WERI-Rb-1 (cell line): Measurements from ENCODE around the gene CDC14C.

Experiments
- DNase-seq: peaks from one replicate; pipeline ENCODE4 v3.0.0-alpha.2; 2020
- H3K27ac ChIP-seq: fragments of 250-450 bp; sonication (Bioruptor Pico); 2 replicates; pipeline ENCODE4 v1.5.1; 2020; ENCODE audit warnings: mild to moderate bottlenecking, moderate library complexity
- H3K27me3 ChIP-seq: fragments of 250-450 bp; sonication (Bioruptor Pico); 2 replicates; pipeline ENCODE4 v1.5.1; 2021; ENCODE audit warnings: mild to moderate bottlenecking, low read depth, moderate library complexity; ENCODE audit not compliant: insufficient read depth, severe bottlenecking
- H3K36me3 ChIP-seq: fragments of 250-450 bp; sonication (Bioruptor Pico); 2 replicates; pipeline ENCODE4 v1.5.1; 2020; ENCODE audit warnings: mild to moderate bottlenecking, moderate library complexity
- H3K4me3 ChIP-seq: 2 replicates; pipeline ENCODE4 v1.5.1; 2011; ENCODE audit warnings: low read depth, mild to moderate bottlenecking, control low read depth, low read length
- H3K9me3 ChIP-seq: fragments of 250-450 bp; sonication (Bioruptor Pico); 2 replicates; pipeline ENCODE4 v1.5.1; 2021; ENCODE audit warnings: mild to moderate bottlenecking, moderate library complexity; ENCODE audit not compliant: severe bottlenecking
- TF ChIP-seq, protein P1 (sequence below): IDR thresholded peaks from 2 replicates; pipeline ENCODE4 v1.5.1; 2011; ENCODE audit warnings: low read depth, mild to moderate bottlenecking, control low read depth, inconsistent platforms, low read length

CDC14C gene

DNA sequence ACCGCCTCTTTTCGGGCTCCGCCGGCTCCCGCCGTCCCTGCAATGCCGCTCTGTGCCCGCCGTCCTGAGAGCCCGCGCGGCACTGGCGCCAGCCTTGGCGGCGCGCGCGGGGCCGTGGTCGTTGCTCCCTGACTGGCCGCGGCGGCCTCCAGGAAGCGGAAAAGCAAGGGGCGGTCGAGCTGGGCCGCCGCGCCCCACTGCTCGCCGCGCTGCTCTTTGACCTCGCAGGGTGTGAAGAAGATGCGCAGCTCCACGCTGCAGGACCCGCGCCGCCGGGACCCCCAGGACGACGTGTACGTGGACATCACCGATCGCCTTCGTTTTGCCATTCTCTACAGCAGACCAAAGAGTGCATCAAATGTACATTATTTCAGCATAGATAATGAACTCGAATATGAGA is at the start of gene CDC14C:
CDC14C (plus strand) TSS at position 115 of the 400 bp plus-strand sequence; CDS start at position 241, 126 bp downstream.
- TF ChIP-seq, protein P1, sequence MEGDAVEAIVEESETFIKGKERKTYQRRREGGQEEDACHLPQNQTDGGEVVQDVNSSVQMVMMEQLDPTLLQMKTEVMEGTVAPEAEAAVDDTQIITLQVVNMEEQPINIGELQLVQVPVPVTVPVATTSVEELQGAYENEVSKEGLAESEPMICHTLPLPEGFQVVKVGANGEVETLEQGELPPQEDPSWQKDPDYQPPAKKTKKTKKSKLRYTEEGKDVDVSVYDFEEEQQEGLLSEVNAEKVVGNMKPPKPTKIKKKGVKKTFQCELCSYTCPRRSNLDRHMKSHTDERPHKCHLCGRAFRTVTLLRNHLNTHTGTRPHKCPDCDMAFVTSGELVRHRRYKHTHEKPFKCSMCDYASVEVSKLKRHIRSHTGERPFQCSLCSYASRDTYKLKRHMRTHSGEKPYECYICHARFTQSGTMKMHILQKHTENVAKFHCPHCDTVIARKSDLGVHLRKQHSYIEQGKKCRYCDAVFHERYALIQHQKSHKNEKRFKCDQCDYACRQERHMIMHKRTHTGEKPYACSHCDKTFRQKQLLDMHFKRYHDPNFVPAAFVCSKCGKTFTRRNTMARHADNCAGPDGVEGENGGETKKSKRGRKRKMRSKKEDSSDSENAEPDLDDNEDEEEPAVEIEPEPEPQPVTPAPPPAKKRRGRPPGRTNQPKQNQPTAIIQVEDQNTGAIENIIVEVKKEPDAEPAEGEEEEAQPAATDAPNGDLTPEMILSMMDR = no peak
- H3K4me3 ChIP-seq = no peak within 1 kb of the TSS

DNA sequence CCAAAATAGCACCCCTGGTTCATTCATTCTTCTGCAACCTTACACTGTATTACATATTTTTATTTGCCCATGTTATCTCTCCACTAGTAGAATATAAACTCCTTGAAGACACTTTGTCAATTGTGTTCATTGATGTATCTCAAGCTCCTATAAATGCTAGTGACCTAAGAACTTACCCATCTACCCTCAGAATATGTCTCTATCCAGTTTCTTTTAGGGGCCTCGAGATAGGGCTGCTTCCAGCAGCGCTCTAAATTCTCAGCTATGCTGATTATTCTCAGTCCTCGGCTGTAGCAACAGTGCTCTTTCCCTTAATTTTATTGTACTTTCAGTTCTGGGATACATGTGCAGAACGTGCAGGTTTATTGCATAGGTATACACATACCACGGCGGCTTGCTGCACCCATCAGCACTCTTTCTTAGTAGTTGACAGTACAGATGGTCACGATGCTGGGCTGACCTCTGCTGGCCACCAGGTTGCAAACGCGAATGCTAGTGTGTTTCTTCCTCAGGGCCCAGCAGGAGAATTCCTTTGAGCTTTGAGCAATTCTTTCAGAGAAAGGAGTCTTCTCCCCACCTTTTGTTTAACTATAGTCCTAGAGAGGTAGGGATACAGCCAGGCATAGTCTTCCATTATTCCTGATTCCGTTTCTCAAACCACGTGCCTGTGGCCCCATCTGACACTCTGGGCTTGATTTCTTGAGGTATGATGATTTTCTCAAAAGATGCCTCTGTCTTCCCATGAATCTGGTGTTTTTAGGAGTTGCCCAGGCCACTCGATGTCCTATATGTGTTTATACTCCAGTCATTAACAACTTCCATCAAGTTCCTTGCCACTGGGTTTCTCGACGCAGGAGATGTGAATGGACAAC is 49.1 kb upstream of the CDC14C start:
- Histone ChIP-seq H3K9me3 (no peaks in the 10 kb centered on the region), H3K27ac (no peak overlapping the region), H3K4me3 (no peak overlapping the region), H3K36me3 (no peaks in the 10 kb centered on the region), H3K27me3 (no peaks in the 10 kb centered on the region)
- peak; percentile 72 for DNase-seq
- TF ChIP-seq, protein P1 = peak; percentile 83

More for the DNA sequence above, at the start of gene CDC14C:
- no peaks in the 10 kb centered on the region for H3K27me3 ChIP-seq
- no peaks in the 10 kb centered on the region for H3K9me3 ChIP-seq
- H3K27ac ChIP-seq = no peak within 1 kb of the TSS
- DNase-seq = no peak
- no peaks in the 10 kb centered on the region for H3K36me3 ChIP-seq

DNA sequence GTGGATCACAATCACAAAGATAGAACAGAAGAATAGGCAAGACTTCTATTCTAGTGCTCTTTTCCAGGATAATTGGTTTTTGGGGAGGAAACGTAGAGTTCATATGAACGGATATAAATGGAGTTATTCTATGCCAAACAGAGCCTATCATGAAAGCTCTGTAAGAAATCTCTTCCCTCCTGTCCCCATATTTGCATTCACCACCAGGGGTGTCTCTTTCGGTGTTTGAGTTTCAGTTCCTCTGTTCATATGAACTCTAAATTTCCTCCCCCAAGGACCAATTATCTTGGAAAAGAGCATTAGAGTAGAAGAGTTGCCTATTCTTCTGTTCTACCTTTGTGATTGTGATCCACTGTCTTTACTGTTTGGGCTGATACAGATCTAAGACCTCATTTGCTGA is 48.3 kb upstream of the CDC14C start:
- no peak for DNase-seq
- Histone ChIP-seq H3K4me3 (no peak overlapping the region), H3K9me3 (no peaks in the 10 kb centered on the region), H3K36me3 (no peaks in the 10 kb centered on the region), H3K27ac (no peak overlapping the region), H3K27me3 (no peaks in the 10 kb centered on the region)
- TF ChIP-seq, protein P1 = no peak

DNA sequence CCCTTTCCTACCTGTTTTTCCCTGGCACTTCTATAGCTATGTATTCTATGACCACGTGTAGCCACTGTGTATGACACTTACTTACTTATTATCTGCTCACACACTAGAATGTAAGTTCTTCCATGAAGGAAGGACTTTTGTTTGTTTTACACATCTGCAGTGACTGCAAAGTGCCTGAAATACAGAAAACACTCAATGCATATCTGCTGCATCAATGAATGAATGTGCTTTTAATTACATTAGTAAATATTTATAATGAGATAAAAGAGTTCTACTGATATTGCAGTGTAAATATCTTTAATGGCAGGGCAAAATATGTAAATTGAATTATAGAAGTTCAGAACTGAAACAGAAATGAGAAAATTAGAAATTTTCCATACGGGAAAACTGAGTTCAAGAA is 43.5 kb upstream of the CDC14C start:
- no peak overlapping the region for H3K27ac ChIP-seq
- no peaks in the 10 kb centered on the region for H3K36me3 ChIP-seq
- TF ChIP-seq, protein P1 = no peak
- H3K27me3 ChIP-seq = no peaks in the 10 kb centered on the region
- DNase-seq = no peak
- H3K4me3 ChIP-seq = no peak overlapping the region
- H3K9me3 ChIP-seq = peaks cover 2% of the 10 kb centered on the region

DNA sequence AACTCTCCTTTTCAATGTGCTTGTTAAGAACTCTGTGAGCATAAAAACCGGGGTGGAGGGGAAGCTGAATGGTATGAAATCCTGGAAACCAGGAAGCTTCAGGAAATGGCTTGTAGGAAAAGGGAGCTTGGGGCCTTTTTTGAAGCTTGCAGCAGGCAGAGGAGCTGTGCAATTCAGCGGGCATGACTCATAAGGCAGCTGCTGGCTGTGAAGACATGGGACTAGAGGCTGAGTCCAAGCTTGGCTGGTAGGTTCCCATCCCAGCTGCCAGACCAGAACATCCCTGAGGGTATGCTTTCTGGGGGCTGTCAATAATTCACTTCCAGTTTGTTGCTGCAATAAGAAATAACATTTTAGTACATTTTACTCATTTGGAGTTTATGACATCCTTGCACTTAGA is 36.8 kb upstream of the CDC14C start:
- Histone ChIP-seq H3K36me3 (no peaks in the 10 kb centered on the region), H3K4me3 (no peak overlapping the region), H3K27me3 (no peaks in the 10 kb centered on the region), H3K27ac (no peak overlapping the region), H3K9me3 (peaks cover 10% of the 10 kb centered on the region)
- no peak for DNase-seq
- TF ChIP-seq, protein P1 = no peak
